Measurements from ENCODE around the gene APOB. TPM values are rescaled to one million over a fixed set of nuclear protein-coding genes. Genes with fewer than 3 reads are reported as not detected.

Gene APOB, protein sequence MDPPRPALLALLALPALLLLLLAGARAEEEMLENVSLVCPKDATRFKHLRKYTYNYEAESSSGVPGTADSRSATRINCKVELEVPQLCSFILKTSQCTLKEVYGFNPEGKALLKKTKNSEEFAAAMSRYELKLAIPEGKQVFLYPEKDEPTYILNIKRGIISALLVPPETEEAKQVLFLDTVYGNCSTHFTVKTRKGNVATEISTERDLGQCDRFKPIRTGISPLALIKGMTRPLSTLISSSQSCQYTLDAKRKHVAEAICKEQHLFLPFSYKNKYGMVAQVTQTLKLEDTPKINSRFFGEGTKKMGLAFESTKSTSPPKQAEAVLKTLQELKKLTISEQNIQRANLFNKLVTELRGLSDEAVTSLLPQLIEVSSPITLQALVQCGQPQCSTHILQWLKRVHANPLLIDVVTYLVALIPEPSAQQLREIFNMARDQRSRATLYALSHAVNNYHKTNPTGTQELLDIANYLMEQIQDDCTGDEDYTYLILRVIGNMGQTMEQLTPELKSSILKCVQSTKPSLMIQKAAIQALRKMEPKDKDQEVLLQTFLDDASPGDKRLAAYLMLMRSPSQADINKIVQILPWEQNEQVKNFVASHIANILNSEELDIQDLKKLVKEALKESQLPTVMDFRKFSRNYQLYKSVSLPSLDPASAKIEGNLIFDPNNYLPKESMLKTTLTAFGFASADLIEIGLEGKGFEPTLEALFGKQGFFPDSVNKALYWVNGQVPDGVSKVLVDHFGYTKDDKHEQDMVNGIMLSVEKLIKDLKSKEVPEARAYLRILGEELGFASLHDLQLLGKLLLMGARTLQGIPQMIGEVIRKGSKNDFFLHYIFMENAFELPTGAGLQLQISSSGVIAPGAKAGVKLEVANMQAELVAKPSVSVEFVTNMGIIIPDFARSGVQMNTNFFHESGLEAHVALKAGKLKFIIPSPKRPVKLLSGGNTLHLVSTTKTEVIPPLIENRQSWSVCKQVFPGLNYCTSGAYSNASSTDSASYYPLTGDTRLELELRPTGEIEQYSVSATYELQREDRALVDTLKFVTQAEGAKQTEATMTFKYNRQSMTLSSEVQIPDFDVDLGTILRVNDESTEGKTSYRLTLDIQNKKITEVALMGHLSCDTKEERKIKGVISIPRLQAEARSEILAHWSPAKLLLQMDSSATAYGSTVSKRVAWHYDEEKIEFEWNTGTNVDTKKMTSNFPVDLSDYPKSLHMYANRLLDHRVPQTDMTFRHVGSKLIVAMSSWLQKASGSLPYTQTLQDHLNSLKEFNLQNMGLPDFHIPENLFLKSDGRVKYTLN (N-terminal part only)
- polyA plus RNA-seq (2012; ENCODE audit: insufficient read length, low read depth): not detected

- TF ChIP-seq, protein P1, sequence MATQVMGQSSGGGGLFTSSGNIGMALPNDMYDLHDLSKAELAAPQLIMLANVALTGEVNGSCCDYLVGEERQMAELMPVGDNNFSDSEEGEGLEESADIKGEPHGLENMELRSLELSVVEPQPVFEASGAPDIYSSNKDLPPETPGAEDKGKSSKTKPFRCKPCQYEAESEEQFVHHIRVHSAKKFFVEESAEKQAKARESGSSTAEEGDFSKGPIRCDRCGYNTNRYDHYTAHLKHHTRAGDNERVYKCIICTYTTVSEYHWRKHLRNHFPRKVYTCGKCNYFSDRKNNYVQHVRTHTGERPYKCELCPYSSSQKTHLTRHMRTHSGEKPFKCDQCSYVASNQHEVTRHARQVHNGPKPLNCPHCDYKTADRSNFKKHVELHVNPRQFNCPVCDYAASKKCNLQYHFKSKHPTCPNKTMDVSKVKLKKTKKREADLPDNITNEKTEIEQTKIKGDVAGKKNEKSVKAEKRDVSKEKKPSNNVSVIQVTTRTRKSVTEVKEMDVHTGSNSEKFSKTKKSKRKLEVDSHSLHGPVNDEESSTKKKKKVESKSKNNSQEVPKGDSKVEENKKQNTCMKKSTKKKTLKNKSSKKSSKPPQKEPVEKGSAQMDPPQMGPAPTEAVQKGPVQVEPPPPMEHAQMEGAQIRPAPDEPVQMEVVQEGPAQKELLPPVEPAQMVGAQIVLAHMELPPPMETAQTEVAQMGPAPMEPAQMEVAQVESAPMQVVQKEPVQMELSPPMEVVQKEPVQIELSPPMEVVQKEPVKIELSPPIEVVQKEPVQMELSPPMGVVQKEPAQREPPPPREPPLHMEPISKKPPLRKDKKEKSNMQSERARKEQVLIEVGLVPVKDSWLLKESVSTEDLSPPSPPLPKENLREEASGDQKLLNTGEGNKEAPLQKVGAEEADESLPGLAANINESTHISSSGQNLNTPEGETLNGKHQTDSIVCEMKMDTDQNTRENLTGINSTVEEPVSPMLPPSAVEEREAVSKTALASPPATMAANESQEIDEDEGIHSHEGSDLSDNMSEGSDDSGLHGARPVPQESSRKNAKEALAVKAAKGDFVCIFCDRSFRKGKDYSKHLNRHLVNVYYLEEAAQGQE (IDR thresholded peaks at IDR 0.05; ENCODE audit: insufficient read depth in 1 of 2, low read depth in 2 of 2, low read length in 2 of 2): no peak
- TF ChIP-seq SIN3A (IDR thresholded peaks at IDR 0.05; ENCODE audit: borderline replicate concordance, insufficient read depth, low read length) (no peak), FOXP2 (optimal IDR thresholded peaks at IDR 0.05; ENCODE audit: borderline replicate concordance, extremely low read depth, extremely low read length, insufficient read depth) (no peak), TAF1 (IDR thresholded peaks at IDR 0.05; ENCODE audit: borderline replicate concordance, insufficient read depth, low read length) (no peak), POLR2AphosphoS5 (IDR thresholded peaks at IDR 0.05; ENCODE audit: low read depth, low read length) (no peak)
These were observed at the start of gene APOB for GRCh38 chr2:21043744-21044532. APOB (minus strand) TSS chr2:21044073; CDS start chr2:21043945, 128 bp downstream.

DNA sequence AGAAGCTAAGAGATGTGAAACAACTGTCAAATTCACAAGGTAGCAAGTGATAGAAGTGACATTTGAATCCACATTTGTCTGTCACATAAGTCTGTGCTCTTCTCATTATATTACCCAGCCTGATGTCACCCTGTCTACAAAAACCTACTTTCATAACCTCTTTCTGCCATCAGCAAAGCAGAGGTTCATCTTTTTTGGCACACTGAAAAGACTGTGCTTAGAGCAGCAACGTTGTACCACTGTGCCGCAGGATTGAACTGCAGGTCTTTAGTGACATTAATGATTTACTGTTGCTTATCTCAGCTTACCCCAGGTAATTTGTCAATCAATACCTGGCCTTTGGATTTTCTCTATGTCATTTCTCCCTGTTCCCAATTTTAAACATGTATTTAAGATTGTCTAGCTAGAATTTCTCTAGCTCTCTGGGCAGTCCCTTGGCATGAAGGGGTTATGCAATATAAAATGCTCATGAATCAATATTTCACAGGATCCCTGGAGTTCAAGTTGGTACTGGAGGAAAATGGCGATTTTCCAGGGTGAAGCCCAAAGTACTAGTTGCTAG, 48.5 kb upstream of the APOB start:
- TF ChIP-seq, protein P1 (IDR thresholded peaks at IDR 0.05; ENCODE audit: insufficient read depth in 1 of 2, low read depth in 2 of 2, low read length in 2 of 2): no peak
- TF ChIP-seq POLR2AphosphoS5 (IDR thresholded peaks at IDR 0.05; ENCODE audit: low read depth, low read length) (no peak), TAF1 (IDR thresholded peaks at IDR 0.05; ENCODE audit: borderline replicate concordance, insufficient read depth, low read length) (no peak), FOXP2 (optimal IDR thresholded peaks at IDR 0.05; ENCODE audit: borderline replicate concordance, extremely low read depth, extremely low read length, insufficient read depth) (no peak), SIN3A (IDR thresholded peaks at IDR 0.05; ENCODE audit: borderline replicate concordance, insufficient read depth, low read length) (no peak)

- TF ChIP-seq TAF1 (IDR thresholded peaks at IDR 0.05; ENCODE audit: borderline replicate concordance, insufficient read depth, low read length): no peak
- TF ChIP-seq FOXP2 (optimal IDR thresholded peaks at IDR 0.05; ENCODE audit: borderline replicate concordance, extremely low read depth, extremely low read length, insufficient read depth): no peak
- TF ChIP-seq, protein P1 (IDR thresholded peaks at IDR 0.05; ENCODE audit: insufficient read depth in 1 of 2, low read depth in 2 of 2, low read length in 2 of 2): no peak
- no peak for TF ChIP-seq SIN3A (IDR thresholded peaks at IDR 0.05; ENCODE audit: borderline replicate concordance, insufficient read depth, low read length)
- TF ChIP-seq POLR2AphosphoS5 (IDR thresholded peaks at IDR 0.05; ENCODE audit: low read depth, low read length): no peak
These were observed 40.5 kb upstream of the APOB start for GRCh38 chr2:21084401-21084800.

- TF ChIP-seq POLR2AphosphoS5 (IDR thresholded peaks at IDR 0.05; ENCODE audit: low read depth, low read length) (no peak), FOXP2 (optimal IDR thresholded peaks at IDR 0.05; ENCODE audit: borderline replicate concordance, extremely low read depth, extremely low read length, insufficient read depth) (no peak), TAF1 (IDR thresholded peaks at IDR 0.05; ENCODE audit: borderline replicate concordance, insufficient read depth, low read length) (no peak), SIN3A (IDR thresholded peaks at IDR 0.05; ENCODE audit: borderline replicate concordance, insufficient read depth, low read length) (no peak)
- TF ChIP-seq, protein P1 (IDR thresholded peaks at IDR 0.05; ENCODE audit: insufficient read depth in 1 of 2, low read depth in 2 of 2, low read length in 2 of 2): no peak
These were observed 39.6 kb upstream of the APOB start for GRCh38 chr2:21083482-21083881.
